SK-N-SH treated with all-trans-retinoic acid at 6 μM for 48 hours (cell line): Measurements from ENCODE around the gene PTEN.

Experiments
- ATAC-seq: fragments of 200-7000 bp; cut with Tn5 transposase; 3 replicates; pipeline ENCODE4 v1.9.1; 2020; ENCODE audit warnings: mild to moderate bottlenecking, moderate library complexity
- ARNTL ChIP-seq: fragments of 450-650 bp; formaldehyde crosslinking; IDR thresholded peaks from 2 replicates; pipeline ENCODE4 v1.5.0; 2020; ENCODE audit warnings: low read depth, mild to moderate bottlenecking, moderate library complexity, borderline replicate concordance
- BACH2 ChIP-seq: fragments of 250-450 bp; sonication (Bioruptor Pico); IDR thresholded peaks from 2 replicates; pipeline ENCODE4 v1.9.0; 2021; ENCODE audit warnings: mild to moderate bottlenecking, borderline replicate concordance
- CSDC2 ChIP-seq: fragments of 250-450 bp; sonication (Bioruptor Pico); IDR thresholded peaks from 2 replicates; pipeline ENCODE4 v1.5.0; 2020; ENCODE audit warnings: mild to moderate bottlenecking, moderate library complexity
- ESRRG ChIP-seq: fragments of 250-450 bp; sonication (Bioruptor Pico); IDR thresholded peaks from 2 replicates; pipeline ENCODE4 v1.6.1; 2021; ENCODE audit warnings: mild to moderate bottlenecking
- GLIS3 ChIP-seq: fragments of 250-450 bp; sonication (Bioruptor Pico); IDR thresholded peaks from 2 replicates; pipeline ENCODE4 v1.5.0; 2020; ENCODE audit warnings: mild to moderate bottlenecking, moderate library complexity
- ISL1 ChIP-seq: fragments of 250-450 bp; sonication (Bioruptor Pico); IDR thresholded peaks from 2 replicates; pipeline ENCODE4 v2.1.2; 2022; ENCODE audit warnings: mild to moderate bottlenecking, moderate library complexity
- OSR1 ChIP-seq: fragments of 250-450 bp; sonication (Bioruptor Pico); IDR thresholded peaks from 2 replicates; pipeline ENCODE4 v1.8.0; 2022; ENCODE audit warnings: moderate library complexity, mild to moderate bottlenecking, inconsistent platforms
- PPARA ChIP-seq: fragments of 250-450 bp; sonication (Bioruptor Pico); IDR thresholded peaks from 2 replicates; pipeline ENCODE4 v1.5.0; 2020; ENCODE audit warnings: mild to moderate bottlenecking, borderline replicate concordance
- RARB ChIP-seq: fragments of 250-450 bp; sonication (Bioruptor Pico); IDR thresholded peaks from 2 replicates; pipeline ENCODE4 v1.8.0; 2021; ENCODE audit warnings: mild to moderate bottlenecking, moderate library complexity
- SNAI2 ChIP-seq: fragments of 250-450 bp; sonication (Bioruptor Pico); IDR thresholded peaks from 2 replicates; pipeline ENCODE4 v1.5.0; 2020; ENCODE audit warnings: mild to moderate bottlenecking, moderate library complexity
- TCF4 ChIP-seq: fragments of 250-450 bp; sonication (Bioruptor Pico); IDR thresholded peaks from 2 replicates; pipeline ENCODE4 v1.8.0; 2021; ENCODE audit warnings: mild to moderate bottlenecking, moderate library complexity, borderline replicate concordance
- TOX ChIP-seq: fragments of 250-450 bp; sonication (Bioruptor Pico); IDR thresholded peaks from 2 replicates; pipeline ENCODE4 v1.8.0; 2021; ENCODE audit warnings: mild to moderate bottlenecking, moderate library complexity, borderline replicate concordance
- ZC3H10 ChIP-seq: fragments of 250-450 bp; sonication (Bioruptor Pico); IDR thresholded peaks from 2 replicates; pipeline ENCODE4 v1.5.1; 2021; ENCODE audit warnings: mild to moderate bottlenecking, moderate library complexity
- ZFP30 ChIP-seq: fragments of 450-650 bp; formaldehyde crosslinking; IDR thresholded peaks from 2 replicates; pipeline ENCODE4 v1.5.0; 2022; ENCODE audit warnings: mild to moderate bottlenecking, moderate library complexity
- ZNF8 ChIP-seq: fragments of 450-650 bp; formaldehyde crosslinking; IDR thresholded peaks from 2 replicates; pipeline ENCODE4 v1.5.0; 2020; ENCODE audit warnings: mild to moderate bottlenecking, moderate library complexity
- TF ChIP-seq, protein P1 (sequence below): fragments of 250-450 bp; sonication (Bioruptor Pico); IDR thresholded peaks from 2 replicates; pipeline ENCODE4 v1.5.1; 2020; ENCODE audit warnings: low read depth, mild to moderate bottlenecking, moderate library complexity
- TF ChIP-seq, protein P2 (sequence below): fragments of 250-450 bp; sonication (Bioruptor Pico); IDR thresholded peaks from 2 replicates; pipeline ENCODE4 v1.8.0; 2021; ENCODE audit warnings: low read depth, mild to moderate bottlenecking, moderate library complexity, borderline replicate concordance
- TF ChIP-seq, protein P3 (sequence below): fragments of 250-450 bp; sonication (Bioruptor Pico); IDR thresholded peaks from 2 replicates; pipeline ENCODE4 v1.5.1; 2021; ENCODE audit warnings: mild to moderate bottlenecking, moderate library complexity
- TF ChIP-seq, protein P4 (sequence below): fragments of 250-450 bp; sonication (Bioruptor Pico); IDR thresholded peaks from 2 replicates; pipeline ENCODE4 v1.5.0; 2020; ENCODE audit warnings: mild to moderate bottlenecking, moderate library complexity

PTEN gene

DNA sequence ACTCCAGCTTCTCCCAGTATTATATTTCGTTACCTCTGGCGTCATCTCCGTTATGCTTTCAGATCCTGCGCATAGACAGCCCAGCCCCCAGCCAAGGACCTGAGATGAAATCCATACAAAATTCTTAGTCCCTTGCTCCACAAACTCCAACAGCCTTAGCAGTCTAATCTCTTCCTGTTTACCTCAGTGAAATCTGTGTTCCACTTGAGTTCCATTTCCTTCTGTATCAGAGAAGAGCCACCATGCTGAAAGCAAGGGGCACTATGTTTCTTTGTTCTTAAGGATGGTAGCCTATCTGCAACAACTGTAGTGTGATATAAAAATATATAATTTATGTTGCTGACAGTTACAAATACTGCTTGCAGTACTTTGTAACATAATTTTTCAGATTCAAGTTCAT, 59.8 kb downstream of the PTEN start:
- TF ChIP-seq ZNF8 (no peak), GLIS3 (no peak), TCF4 (no peak), SNAI2 (CRISPR knock-in tag) (no peak)
- TF ChIP-seq, protein P1, sequence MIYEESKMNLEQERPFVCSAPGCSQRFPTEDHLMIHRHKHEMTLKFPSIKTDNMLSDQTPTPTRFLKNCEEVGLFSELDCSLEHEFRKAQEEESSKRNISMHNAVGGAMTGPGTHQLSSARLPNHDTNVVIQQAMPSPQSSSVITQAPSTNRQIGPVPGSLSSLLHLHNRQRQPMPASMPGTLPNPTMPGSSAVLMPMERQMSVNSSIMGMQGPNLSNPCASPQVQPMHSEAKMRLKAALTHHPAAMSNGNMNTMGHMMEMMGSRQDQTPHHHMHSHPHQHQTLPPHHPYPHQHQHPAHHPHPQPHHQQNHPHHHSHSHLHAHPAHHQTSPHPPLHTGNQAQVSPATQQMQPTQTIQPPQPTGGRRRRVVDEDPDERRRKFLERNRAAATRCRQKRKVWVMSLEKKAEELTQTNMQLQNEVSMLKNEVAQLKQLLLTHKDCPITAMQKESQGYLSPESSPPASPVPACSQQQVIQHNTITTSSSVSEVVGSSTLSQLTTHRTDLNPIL (CRISPR knock-in tag), result no peak
- TF ChIP-seq, protein P2, sequence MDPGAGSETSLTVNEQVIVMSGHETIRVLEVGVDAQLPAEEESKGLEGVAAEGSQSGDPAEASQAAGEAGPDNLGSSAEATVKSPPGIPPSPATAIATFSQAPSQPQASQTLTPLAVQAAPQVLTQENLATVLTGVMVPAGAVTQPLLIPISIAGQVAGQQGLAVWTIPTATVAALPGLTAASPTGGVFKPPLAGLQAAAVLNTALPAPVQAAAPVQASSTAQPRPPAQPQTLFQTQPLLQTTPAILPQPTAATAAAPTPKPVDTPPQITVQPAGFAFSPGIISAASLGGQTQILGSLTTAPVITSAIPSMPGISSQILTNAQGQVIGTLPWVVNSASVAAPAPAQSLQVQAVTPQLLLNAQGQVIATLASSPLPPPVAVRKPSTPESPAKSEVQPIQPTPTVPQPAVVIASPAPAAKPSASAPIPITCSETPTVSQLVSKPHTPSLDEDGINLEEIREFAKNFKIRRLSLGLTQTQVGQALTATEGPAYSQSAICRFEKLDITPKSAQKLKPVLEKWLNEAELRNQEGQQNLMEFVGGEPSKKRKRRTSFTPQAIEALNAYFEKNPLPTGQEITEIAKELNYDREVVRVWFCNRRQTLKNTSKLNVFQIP (CRISPR knock-in tag), result no peak
- TF ChIP-seq, all 23 proteins: peak for 0
- no peak for ATAC-seq

DNA sequence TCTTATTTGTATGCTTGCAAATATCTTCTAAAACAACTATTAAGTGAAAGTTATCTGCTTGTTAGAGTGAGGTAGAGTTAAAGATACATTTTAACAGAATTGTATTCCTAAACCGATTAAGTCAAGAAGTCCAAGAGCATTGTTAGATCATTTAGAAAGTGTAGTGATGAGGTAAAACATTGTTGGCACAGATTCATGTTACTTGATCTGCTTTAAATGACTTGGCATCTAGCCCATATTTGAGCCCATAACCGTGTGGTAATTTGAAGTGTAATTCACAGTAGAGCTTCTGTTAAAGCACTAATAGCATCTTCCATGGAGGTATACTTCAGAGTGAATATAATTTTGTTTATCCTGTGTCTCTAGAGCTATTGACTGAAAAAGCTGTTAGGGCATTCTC, 62.1 kb downstream of the PTEN start:
- TF ChIP-seq ZFP30 (CRISPR knock-in tag), result no peak
- TF ChIP-seq GLIS3, result no peak
- 0 out of 2 replicates have a peak, but pooled peaks have one; percentile 6 for TF ChIP-seq ISL1 (CRISPR knock-in tag)

DNA sequence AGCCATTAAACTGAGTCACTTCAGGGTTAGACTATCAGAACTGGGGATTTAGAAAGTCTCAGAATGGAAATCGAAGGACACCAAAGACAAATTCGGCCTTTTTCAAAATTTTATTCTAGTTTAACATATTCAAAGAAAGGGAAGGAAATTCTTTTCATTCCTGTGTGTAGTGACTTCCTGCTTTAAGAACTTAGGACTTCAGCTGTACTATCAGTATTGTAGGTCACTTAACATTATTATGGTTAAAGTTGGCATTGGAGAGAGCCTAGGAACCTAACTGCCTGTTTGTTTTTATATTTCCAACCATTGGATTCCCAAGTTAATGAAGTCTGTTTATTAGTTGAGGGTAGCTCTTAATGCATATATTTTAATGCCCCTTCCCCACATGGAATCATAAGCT, 63.7 kb downstream of the PTEN start:
- no peak for TF ChIP-seq TOX
- TF ChIP-seq TCF4, result no peak
- TF ChIP-seq ARNTL (CRISPR knock-in tag), result no peak
- TF ChIP-seq SNAI2 (CRISPR knock-in tag), result no peak
- no peak for TF ChIP-seq PPARA
- TF ChIP-seq, protein P3, sequence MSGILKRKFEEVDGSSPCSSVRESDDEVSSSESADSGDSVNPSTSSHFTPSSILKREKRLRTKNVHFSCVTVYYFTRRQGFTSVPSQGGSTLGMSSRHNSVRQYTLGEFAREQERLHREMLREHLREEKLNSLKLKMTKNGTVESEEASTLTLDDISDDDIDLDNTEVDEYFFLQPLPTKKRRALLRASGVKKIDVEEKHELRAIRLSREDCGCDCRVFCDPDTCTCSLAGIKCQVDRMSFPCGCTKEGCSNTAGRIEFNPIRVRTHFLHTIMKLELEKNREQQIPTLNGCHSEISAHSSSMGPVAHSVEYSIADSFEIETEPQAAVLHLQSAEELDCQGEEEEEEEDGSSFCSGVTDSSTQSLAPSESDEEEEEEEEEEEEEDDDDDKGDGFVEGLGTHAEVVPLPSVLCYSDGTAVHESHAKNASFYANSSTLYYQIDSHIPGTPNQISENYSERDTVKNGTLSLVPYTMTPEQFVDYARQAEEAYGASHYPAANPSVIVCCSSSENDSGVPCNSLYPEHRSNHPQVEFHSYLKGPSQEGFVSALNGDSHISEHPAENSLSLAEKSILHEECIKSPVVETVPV, result no peak
- no peak for TF ChIP-seq RARB (CRISPR knock-in tag)
- TF ChIP-seq ZFP30 (CRISPR knock-in tag), result no peak
- TF ChIP-seq ESRRG (CRISPR knock-in tag), result no peak
- TF ChIP-seq OSR1 (CRISPR knock-in tag), result no peak
- no peak for TF ChIP-seq CSDC2
- no peak for TF ChIP-seq ZC3H10
- TF ChIP-seq, protein P4, sequence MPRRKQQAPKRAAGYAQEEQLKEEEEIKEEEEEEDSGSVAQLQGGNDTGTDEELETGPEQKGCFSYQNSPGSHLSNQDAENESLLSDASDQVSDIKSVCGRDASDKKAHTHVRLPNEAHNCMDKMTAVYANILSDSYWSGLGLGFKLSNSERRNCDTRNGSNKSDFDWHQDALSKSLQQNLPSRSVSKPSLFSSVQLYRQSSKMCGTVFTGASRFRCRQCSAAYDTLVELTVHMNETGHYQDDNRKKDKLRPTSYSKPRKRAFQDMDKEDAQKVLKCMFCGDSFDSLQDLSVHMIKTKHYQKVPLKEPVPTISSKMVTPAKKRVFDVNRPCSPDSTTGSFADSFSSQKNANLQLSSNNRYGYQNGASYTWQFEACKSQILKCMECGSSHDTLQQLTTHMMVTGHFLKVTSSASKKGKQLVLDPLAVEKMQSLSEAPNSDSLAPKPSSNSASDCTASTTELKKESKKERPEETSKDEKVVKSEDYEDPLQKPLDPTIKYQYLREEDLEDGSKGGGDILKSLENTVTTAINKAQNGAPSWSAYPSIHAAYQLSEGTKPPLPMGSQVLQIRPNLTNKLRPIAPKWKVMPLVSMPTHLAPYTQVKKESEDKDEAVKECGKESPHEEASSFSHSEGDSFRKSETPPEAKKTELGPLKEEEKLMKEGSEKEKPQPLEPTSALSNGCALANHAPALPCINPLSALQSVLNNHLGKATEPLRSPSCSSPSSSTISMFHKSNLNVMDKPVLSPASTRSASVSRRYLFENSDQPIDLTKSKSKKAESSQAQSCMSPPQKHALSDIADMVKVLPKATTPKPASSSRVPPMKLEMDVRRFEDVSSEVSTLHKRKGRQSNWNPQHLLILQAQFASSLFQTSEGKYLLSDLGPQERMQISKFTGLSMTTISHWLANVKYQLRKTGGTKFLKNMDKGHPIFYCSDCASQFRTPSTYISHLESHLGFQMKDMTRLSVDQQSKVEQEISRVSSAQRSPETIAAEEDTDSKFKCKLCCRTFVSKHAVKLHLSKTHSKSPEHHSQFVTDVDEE, result no peak
- TF ChIP-seq GLIS3, result no peak
- no peak for TF ChIP-seq ZNF8
- TF ChIP-seq, all 23 proteins: peak for 0
- peak; percentile 31; the same call in 2 of the 3 replicates for ATAC-seq

More for the DNA sequence above, 62.1 kb downstream of the PTEN start:
- peak; percentile 18 for ATAC-seq

DNA sequence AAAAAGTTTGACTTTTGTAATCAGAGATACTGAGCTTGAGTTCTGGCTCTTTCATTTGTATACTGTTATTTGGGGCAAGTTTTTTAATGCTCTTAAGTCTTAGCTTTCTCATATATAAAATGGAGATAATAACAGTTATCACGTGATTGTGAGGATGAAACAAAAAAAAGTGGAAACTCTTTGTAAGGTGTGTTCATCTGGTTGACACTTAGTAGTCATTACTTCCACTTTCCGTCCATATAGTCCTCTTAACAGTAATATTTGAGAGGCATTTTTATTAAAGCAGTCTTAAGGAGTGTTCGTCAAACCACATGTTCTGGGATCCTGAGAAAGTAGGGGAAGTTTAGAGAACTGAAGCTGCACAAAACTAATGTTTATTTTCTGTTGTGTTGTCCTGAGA, 65.6 kb downstream of the PTEN start:
- TF ChIP-seq ESRRG (CRISPR knock-in tag) (no peak), PPARA (no peak)
- ATAC-seq, result no peak

DNA sequence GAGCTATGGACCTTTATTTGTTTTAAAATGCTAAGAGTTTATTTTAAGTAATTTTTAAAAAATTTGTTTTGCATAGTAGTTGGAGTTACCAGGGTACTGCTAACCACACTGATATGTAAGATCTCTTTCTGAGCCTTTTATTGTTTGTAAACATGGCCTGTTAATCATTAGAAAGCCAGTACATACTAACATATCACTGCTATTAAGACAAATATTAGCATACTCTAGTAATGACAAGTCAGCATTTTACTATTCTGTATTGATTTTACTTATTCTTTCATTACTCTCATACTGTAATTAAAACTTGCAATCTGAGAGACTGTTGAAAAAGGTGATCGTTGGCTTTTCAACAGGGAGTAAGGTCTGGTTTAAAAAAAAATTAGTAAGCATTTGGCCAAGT, 66.7 kb downstream of the PTEN start:
- TF ChIP-seq PPARA (no peak), ZNF8 (no peak), BACH2 (no peak)
- ATAC-seq, result no peak
